OCI-LY1 (cell line): ENCODE data around the gene SPTB.

Experiments
- H2AFZ ChIP-seq: fragments of 200-600 bp; sonication (generic), shearing (Covaris generic); 2 replicates; pipeline ENCODE4 v1.6.0; 2014; ENCODE audit warnings: antibody characterized with exemption, mild to moderate bottlenecking, low read length
- H3F3A ChIP-seq: fragments of 200-600 bp; sonication (generic), shearing (Covaris generic); 2 replicates; pipeline ENCODE4 v1.6.0; 2014; ENCODE audit warnings: mild to moderate bottlenecking, antibody characterized with exemption, low read length, moderate library complexity; ENCODE audit not compliant: insufficient read depth
- H3K27ac ChIP-seq: fragments of 200-600 bp; sonication (generic); 2 replicates; pipeline ENCODE4 v1.5.1; 2014; ENCODE audit warnings: low read length, mixed run types, mild to moderate bottlenecking, low read depth; ENCODE audit not compliant: poor library complexity, severe bottlenecking
- H3K27me3 ChIP-seq: fragments of 200-600 bp; sonication (generic); 2 replicates; pipeline ENCODE4 v1.6.0; 2014; ENCODE audit warnings: antibody characterized with exemption, mild to moderate bottlenecking, low read length, moderate library complexity; ENCODE audit not compliant: insufficient read depth
- H3K36me3 ChIP-seq: fragments of 200-600 bp; sonication (generic); 2 replicates; pipeline ENCODE4 v1.6.1; 2014; ENCODE audit warnings: mild to moderate bottlenecking, antibody characterized with exemption, low read length, moderate library complexity, mixed read lengths; ENCODE audit not compliant: insufficient read depth
- H3K4me1 ChIP-seq: fragments of 200-600 bp; sonication (generic); 2 replicates; pipeline ENCODE4 v1.5.1; 2014; ENCODE audit warnings: mild to moderate bottlenecking, low read length, moderate library complexity; ENCODE audit not compliant: insufficient read depth, severe bottlenecking
- H3K4me2 ChIP-seq: fragments of 200-600 bp; sonication (generic), shearing (Covaris generic); 2 replicates; pipeline ENCODE4 v1.6.1; 2014; ENCODE audit warnings: low read length
- H3K4me3 ChIP-seq: fragments of 200-600 bp; sonication (generic); 2 replicates; pipeline ENCODE4 v1.5.1; 2014; ENCODE audit warnings: low read length, low read depth, mild to moderate bottlenecking, mixed read lengths; ENCODE audit not compliant: poor library complexity, severe bottlenecking
- H3K79me2 ChIP-seq: fragments of 200-600 bp; shearing (Covaris generic); 2 replicates; pipeline ENCODE4 v1.6.1; 2016; ENCODE audit warnings: mixed run types, low read length, mixed read lengths; ENCODE audit not compliant: insufficient read depth
- H3K9ac ChIP-seq: fragments of 200-600 bp; sonication (generic), shearing (Covaris generic); 2 replicates; pipeline ENCODE4 v1.6.1; 2014; ENCODE audit warnings: mild to moderate bottlenecking, low read length, mixed read lengths
- H3K9me2 ChIP-seq: fragments of 200-600 bp; sonication (generic), shearing (Covaris generic); 2 replicates; pipeline ENCODE4 v1.6.1; 2014; ENCODE audit warnings: low read depth, mild to moderate bottlenecking, low read length, mixed read lengths
- H3K9me3 ChIP-seq: fragments of 200-600 bp; shearing (Covaris generic); 2 replicates; pipeline ENCODE4 v1.6.1; 2014; ENCODE audit warnings: low read length, mixed read lengths
- H4K20me1 ChIP-seq: fragments of 200-600 bp; sonication (generic), shearing (Covaris generic); 2 replicates; pipeline ENCODE4 v1.6.0; 2016; ENCODE audit warnings: mild to moderate bottlenecking, low read length; ENCODE audit not compliant: insufficient read depth
- EZH2 ChIP-seq: fragments of 200-600 bp; sonication (generic), shearing (Covaris generic); IDR thresholded peaks from 2 replicates; pipeline ENCODE4 v1.8.0; 2017; ENCODE audit warnings: borderline replicate concordance, mixed run types, mild to moderate bottlenecking, antibody characterized with exemption, low read length, moderate library complexity, mixed read lengths
- TF ChIP-seq, protein P1 (sequence below): fragments of 200-600 bp; sonication (generic), shearing (Covaris generic); IDR thresholded peaks from 2 replicates; pipeline ENCODE4 v1.5.1; 2017; ENCODE audit warnings: mild to moderate bottlenecking, antibody characterized with exemption, low read length, moderate library complexity, mixed read lengths

SPTB gene

DNA sequence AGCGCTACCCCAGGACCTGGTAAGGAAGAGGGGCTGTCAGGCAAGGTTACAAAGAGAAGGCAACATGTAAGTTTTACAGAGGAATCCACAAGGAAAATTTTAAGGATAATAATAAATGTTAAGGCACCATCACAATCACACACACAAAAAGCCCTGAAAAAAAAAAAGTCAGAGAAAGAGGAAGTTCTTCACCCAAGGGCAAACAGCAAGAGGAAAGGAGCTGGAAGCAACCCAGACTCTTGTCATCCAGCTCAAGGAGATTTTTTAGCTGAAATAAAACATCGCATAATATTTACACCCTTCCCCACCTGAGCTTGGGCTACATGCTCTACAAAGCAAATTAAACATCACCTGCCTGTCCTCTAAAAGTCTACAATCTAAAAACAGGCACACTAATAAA, 9.5 kb downstream of the SPTB start:
- Histone ChIP-seq H4K20me1 (no peaks in the 10 kb centered on the region), H3K4me3 (no peak overlapping the region), H2AFZ (no peak overlapping the region), H3K9ac (no peak overlapping the region), H3K4me2 (no peak overlapping the region), H3K27me3 (peaks cover 8% of the 10 kb centered on the region; the same call in 1 of the 2 replicates), H3K9me3 (no peaks in the 10 kb centered on the region), H3K79me2 (no peaks in the 10 kb centered on the region), H3K4me1 (no peaks in the 10 kb centered on the region), H3F3A (no peaks in the 10 kb centered on the region), H3K27ac (no peak overlapping the region), H3K36me3 (no peaks in the 10 kb centered on the region), H3K9me2 (no peaks in the 10 kb centered on the region)
- TF ChIP-seq EZH2: no peak
- TF ChIP-seq, protein P1, sequence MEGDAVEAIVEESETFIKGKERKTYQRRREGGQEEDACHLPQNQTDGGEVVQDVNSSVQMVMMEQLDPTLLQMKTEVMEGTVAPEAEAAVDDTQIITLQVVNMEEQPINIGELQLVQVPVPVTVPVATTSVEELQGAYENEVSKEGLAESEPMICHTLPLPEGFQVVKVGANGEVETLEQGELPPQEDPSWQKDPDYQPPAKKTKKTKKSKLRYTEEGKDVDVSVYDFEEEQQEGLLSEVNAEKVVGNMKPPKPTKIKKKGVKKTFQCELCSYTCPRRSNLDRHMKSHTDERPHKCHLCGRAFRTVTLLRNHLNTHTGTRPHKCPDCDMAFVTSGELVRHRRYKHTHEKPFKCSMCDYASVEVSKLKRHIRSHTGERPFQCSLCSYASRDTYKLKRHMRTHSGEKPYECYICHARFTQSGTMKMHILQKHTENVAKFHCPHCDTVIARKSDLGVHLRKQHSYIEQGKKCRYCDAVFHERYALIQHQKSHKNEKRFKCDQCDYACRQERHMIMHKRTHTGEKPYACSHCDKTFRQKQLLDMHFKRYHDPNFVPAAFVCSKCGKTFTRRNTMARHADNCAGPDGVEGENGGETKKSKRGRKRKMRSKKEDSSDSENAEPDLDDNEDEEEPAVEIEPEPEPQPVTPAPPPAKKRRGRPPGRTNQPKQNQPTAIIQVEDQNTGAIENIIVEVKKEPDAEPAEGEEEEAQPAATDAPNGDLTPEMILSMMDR: no peak

GRCh38 chr14:64868841-64869240, 10.9 kb downstream of the SPTB start:
- TF ChIP-seq, protein P1: no peak
- TF ChIP-seq EZH2: no peak
- Histone ChIP-seq H3K9me3 (no peaks in the 10 kb centered on the region), H3K9me2 (no peaks in the 10 kb centered on the region), H3K27me3 (peaks cover 8% of the 10 kb centered on the region; the same call in 1 of the 2 replicates), H3K36me3 (no peaks in the 10 kb centered on the region), H3K27ac (no peak overlapping the region), H3K9ac (no peak overlapping the region), H2AFZ (no peak overlapping the region), H3K79me2 (no peaks in the 10 kb centered on the region), H3K4me2 (no peak overlapping the region), H4K20me1 (no peaks in the 10 kb centered on the region), H3F3A (no peaks in the 10 kb centered on the region), H3K4me3 (no peak overlapping the region), H3K4me1 (no peaks in the 10 kb centered on the region)

DNA sequence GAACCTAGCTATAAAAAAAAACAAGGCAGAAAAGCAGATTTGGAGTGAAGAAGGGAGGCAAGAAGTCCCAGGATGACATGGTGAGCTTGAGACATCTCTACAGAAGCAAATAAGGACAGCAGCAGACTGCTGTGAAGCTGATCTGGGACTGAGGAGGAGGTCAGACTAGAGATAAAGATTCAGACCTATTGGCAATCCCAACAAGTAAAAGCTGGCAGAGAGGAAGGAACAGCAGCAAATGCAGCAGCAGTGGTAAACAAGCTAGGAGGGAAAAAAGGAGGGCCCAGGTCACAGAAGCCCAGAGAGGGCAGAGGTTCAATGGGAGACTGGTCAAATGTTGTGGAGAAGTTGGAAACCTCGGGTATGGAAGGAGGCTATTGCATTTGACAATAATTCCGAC, 11.3 kb downstream of the SPTB start:
- H4K20me1 ChIP-seq: no peaks in the 10 kb centered on the region
- H3K36me3 ChIP-seq: no peaks in the 10 kb centered on the region
- H3F3A ChIP-seq: no peaks in the 10 kb centered on the region
- H3K27ac ChIP-seq: no peak overlapping the region
- no peaks in the 10 kb centered on the region for H3K4me1 ChIP-seq
- TF ChIP-seq, protein P1: no peak
- H3K27me3 ChIP-seq: peaks cover 11% of the 10 kb centered on the region; the same call in 1 of the 2 replicates
- H3K4me3 ChIP-seq: no peak overlapping the region
- H3K9me3 ChIP-seq: no peaks in the 10 kb centered on the region
- no peak overlapping the region for H3K9ac ChIP-seq
- H2AFZ ChIP-seq: no peak overlapping the region
- H3K9me2 ChIP-seq: no peaks in the 10 kb centered on the region
- H3K4me2 ChIP-seq: no peak overlapping the region
- H3K79me2 ChIP-seq: no peaks in the 10 kb centered on the region
